Activated CD8-positive, alpha-beta T cell treated with anti-CD3 and anti-CD28 coated beads for 36 hours (primary cell): Measurements from ENCODE around the gene AVPR1A. TPM values are rescaled to one million over a fixed set of nuclear protein-coding genes. Genes with fewer than 3 reads are reported as not detected.
A peak's percentile ranks its signal among the peaks of the same experiment; 100 is the strongest.

Experiments
- ATAC-seq: fragments of 200-7000 bp; cut with Tn5 transposase; one replicate; pipeline ENCODE4 v1.10.0; 2021; ENCODE audit warnings: mild to moderate bottlenecking, moderate library complexity
- CTCF ChIA-PET: fragments of 350-600 bp; sonication (Branson Sonifier 250); formaldehyde crosslinking; loops from one replicate; lab custom pipeline; 2021; ENCODE audit warnings: antibody characterized with exemption; lab: Charles Lee
- POLR2A ChIA-PET: fragments of 350-600 bp; sonication (Branson Sonifier 250); formaldehyde crosslinking; loops from one replicate; lab custom pipeline; 2021; ENCODE audit warnings: antibody characterized with exemption; lab: Charles Lee
- DNase-seq: peaks from one replicate; pipeline ENCODE4 v3.0.0-alpha.2; 2020
- H3K27ac Mint-ChIP-seq: one replicate; pipeline ENCODE4 v1.8.0; 2021; ENCODE audit warnings: mild to moderate bottlenecking, mixed read lengths
- H3K27me3 Mint-ChIP-seq: one replicate; pipeline ENCODE4 v1.8.0; 2021; ENCODE audit warnings: mixed read lengths
- H3K36me3 Mint-ChIP-seq: one replicate; pipeline ENCODE4 v1.8.0; 2021; ENCODE audit warnings: low read depth, mixed read lengths
- H3K4me1 Mint-ChIP-seq: one replicate; pipeline ENCODE4 v1.8.0; 2021; ENCODE audit warnings: low read depth, mixed read lengths
- H3K4me3 Mint-ChIP-seq: one replicate; pipeline ENCODE4 v1.8.0; 2021; ENCODE audit warnings: mild to moderate bottlenecking, moderate library complexity, mixed read lengths
- H3K9me3 Mint-ChIP-seq: one replicate; pipeline ENCODE4 v1.8.0; 2021; ENCODE audit warnings: mixed read lengths
- CTCF ChIP-seq: fragments of 200-600 bp; IDR thresholded peaks from one replicate; pipeline ENCODE4 v1.8.0; 2022; ENCODE audit warnings: antibody characterized with exemption, mild to moderate bottlenecking
- intact Hi-C: fragments of 100-400 bp; cut with micrococcal nuclease; formaldehyde crosslinking; loops from one replicate; pipeline ENCODE4 v1.10.0; 2022
- total RNA-seq, 2 experiments: library from RNA; stranded (reverse); gene quantifications; one replicate each; pipeline ENCODE4 v1.2.3, GENCODE V29; 2021

AVPR1A gene
- total RNA-seq, 2 experiments from 2014 or later: not detected

- H3K4me3 Mint-ChIP-seq: no peak overlapping the region
- no peak for ATAC-seq
- intact Hi-C loops: no loop called here
- POLR2A ChIA-PET: no interaction called here
- DNase-seq: no peak
- TF ChIP-seq CTCF: no peak
- no peaks in the 10 kb centered on the region for H3K4me1 Mint-ChIP-seq
- no peaks in the 10 kb centered on the region for H3K9me3 Mint-ChIP-seq
- no peak overlapping the region for H3K27ac Mint-ChIP-seq
- H3K27me3 Mint-ChIP-seq: no peaks in the 10 kb centered on the region
- H3K36me3 Mint-ChIP-seq: no peaks in the 10 kb centered on the region
- CTCF ChIA-PET: no interaction called here
Observed at GRCh38 chr12:63133981-63134380, 17.0 kb downstream of the AVPR1A start.

- ChIA-PET POLR2A (no interaction called here), CTCF (no interaction called here)
- H3K4me1 Mint-ChIP-seq: no peaks in the 10 kb centered on the region
- no peak for TF ChIP-seq CTCF
- H3K4me3 Mint-ChIP-seq: no peak overlapping the region
- intact Hi-C loops: no loop called here
- H3K27me3 Mint-ChIP-seq: no peaks in the 10 kb centered on the region
- DNase-seq (no peak), ATAC-seq (no peak)
- no peaks in the 10 kb centered on the region for H3K36me3 Mint-ChIP-seq
- no peaks in the 10 kb centered on the region for H3K9me3 Mint-ChIP-seq
- H3K27ac Mint-ChIP-seq: no peak overlapping the region
Observed at GRCh38 chr12:63132201-63132600, 18.8 kb downstream of the AVPR1A start.

DNA sequence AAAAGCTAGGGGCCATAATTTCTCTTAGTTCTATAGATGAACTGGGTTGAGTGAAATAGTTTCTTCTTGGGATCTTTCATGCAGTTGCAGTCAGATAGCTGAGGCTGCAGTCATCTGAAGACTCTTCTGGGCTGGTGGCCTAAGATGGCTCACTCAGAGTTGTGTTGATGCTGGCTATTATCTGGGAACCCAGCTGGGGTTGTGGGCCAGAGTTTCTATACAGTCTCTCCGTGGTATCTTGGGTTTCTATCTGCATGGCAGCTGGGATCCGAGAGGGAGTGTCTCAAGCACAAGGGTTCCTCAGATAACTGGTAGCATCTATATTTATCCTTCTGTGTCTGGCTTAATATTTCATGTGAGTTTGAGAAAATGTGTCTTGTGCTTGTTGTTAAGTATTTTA, 21.1 kb downstream of the AVPR1A start:
- H3K9me3 Mint-ChIP-seq: no peaks in the 10 kb centered on the region
- no peak overlapping the region for H3K27ac Mint-ChIP-seq
- H3K36me3 Mint-ChIP-seq: no peaks in the 10 kb centered on the region
- TF ChIP-seq CTCF: no peak
- POLR2A ChIA-PET: no interaction called here
- CTCF ChIA-PET: no interaction called here
- no peak for DNase-seq
- intact Hi-C loops: no loop called here
- H3K27me3 Mint-ChIP-seq: no peaks in the 10 kb centered on the region
- no peak overlapping the region for H3K4me3 Mint-ChIP-seq
- no peak for ATAC-seq
- no peaks in the 10 kb centered on the region for H3K4me1 Mint-ChIP-seq

GRCh38 chr12:63124778-63125177, 26.2 kb downstream of the AVPR1A start:
- Mint-ChIP-seq H3K9me3 (no peaks in the 10 kb centered on the region), H3K27ac (no peak overlapping the region), H3K4me3 (no peak overlapping the region), H3K4me1 (no peaks in the 10 kb centered on the region), H3K36me3 (no peaks in the 10 kb centered on the region), H3K27me3 (no peaks in the 10 kb centered on the region)
- CTCF ChIA-PET: interaction anchor here (1.2 kb wide), 1 partner anchor 27 kb away, joined by 6 read pairs; the partner anchor contains the start of gene AVPR1A
- intact Hi-C loops: no loop called here
- POLR2A ChIA-PET: no interaction called here
- no peak for TF ChIP-seq CTCF
- DNase-seq (no peak), ATAC-seq (no peak)

- POLR2A ChIA-PET: no interaction called here
- CTCF ChIA-PET: interaction anchor here (0.6 to 1.8 kb wide), 5 partner anchors 9 to 1155 kb away, joined by 3 to 5 read pairs (median 4); partner anchors contain the start of gene AVPR1A
- Mint-ChIP-seq H3K27me3 (no peaks in the 10 kb centered on the region), H3K4me1 (no peaks in the 10 kb centered on the region), H3K36me3 (no peaks in the 10 kb centered on the region), H3K4me3 (no peak overlapping the region), H3K9me3 (no peaks in the 10 kb centered on the region), H3K27ac (no peak overlapping the region)
- intact Hi-C loops: loop anchor here (10.0 kb wide), 1 partner anchor 171 kb away; no protein-coding TSS in a partner anchor
- ATAC-seq (no peak), DNase-seq (peak; percentile 6)
- peak; percentile 90 for TF ChIP-seq CTCF
Observed at GRCh38 chr12:63103494-63104131, 47.4 kb downstream of the AVPR1A start.
